H9 (cell line): ENCODE data around the gene KCTD2. TPM values are rescaled to one million over a fixed set of nuclear protein-coding genes. Genes with fewer than 3 reads are reported as not detected.
A peak's percentile ranks its signal among the peaks of the same experiment; 100 is the strongest.

Experiments used
- DNase-seq: peaks from one replicate; pipeline ENCODE4 v3.0.0-alpha.2; 2017
- H2AFZ ChIP-seq: one replicate; pipeline ENCODE4 v1.6.1; 2013; ENCODE audit warnings: mild to moderate bottlenecking, low read length, control low read depth, moderate library complexity
- H2AK5ac ChIP-seq: 2 replicates; pipeline ENCODE4 v1.6.1; 2013; ENCODE audit warnings: low read length, control low read depth, mixed read lengths; ENCODE audit not compliant: insufficient read length
- H2BK120ac ChIP-seq: one replicate; pipeline ENCODE4 v1.6.1; 2013; ENCODE audit warnings: low read depth, mild to moderate bottlenecking, low read length, control low read depth, inconsistent platforms; ENCODE audit not compliant: poor library complexity, severe bottlenecking
- H2BK12ac ChIP-seq: 2 replicates; pipeline ENCODE4 v1.6.1; 2013; ENCODE audit warnings: low read length, control low read depth, mixed read lengths, low read depth; ENCODE audit not compliant: insufficient read length
- H2BK15ac ChIP-seq: 2 replicates; pipeline ENCODE4 v1.6.1; 2013; ENCODE audit warnings: low read depth, low read length, control low read depth
- H2BK20ac ChIP-seq: one replicate; pipeline ENCODE4 v1.6.1; 2013; ENCODE audit warnings: low read depth, mild to moderate bottlenecking, low read length, control low read depth, inconsistent platforms; ENCODE audit not compliant: poor library complexity, severe bottlenecking
- H2BK5ac ChIP-seq: 2 replicates; pipeline ENCODE4 v1.6.1; 2013; ENCODE audit warnings: low read length, control low read depth, mixed read lengths; ENCODE audit not compliant: insufficient read length
- H3K14ac ChIP-seq: 2 replicates; pipeline ENCODE4 v1.6.1; 2013; ENCODE audit warnings: low read length, control low read depth; ENCODE audit not compliant: insufficient read depth
- H3K18ac ChIP-seq: 2 replicates; pipeline ENCODE4 v1.6.1; 2013; ENCODE audit warnings: low read depth, mild to moderate bottlenecking, mixed read lengths, low read length, control low read depth; ENCODE audit not compliant: insufficient read length
- H3K23ac ChIP-seq: 2 replicates; pipeline ENCODE4 v1.6.1; 2013; ENCODE audit warnings: low read length, control low read depth, mixed read lengths, low read depth; ENCODE audit not compliant: insufficient read length
- H3K23me2 ChIP-seq: 2 replicates; pipeline ENCODE4 v1.6.1; 2013; ENCODE audit warnings: low read depth, mild to moderate bottlenecking, mixed read lengths, low read length, control low read depth; ENCODE audit not compliant: insufficient read length, poor library complexity, severe bottlenecking
- H3K27ac ChIP-seq: 2 replicates; pipeline ENCODE4 v1.5.1; 2013; ENCODE audit warnings: low read length, control low read depth, mixed read lengths, low read depth; ENCODE audit not compliant: insufficient read length
- H3K27me3 ChIP-seq: 2 replicates; pipeline ENCODE4 v1.6.1; 2013; ENCODE audit warnings: low read length, control low read depth, inconsistent platforms; ENCODE audit not compliant: insufficient read depth
- H3K4ac ChIP-seq: 2 replicates; pipeline ENCODE4 v1.6.1; 2013; ENCODE audit warnings: low read depth, mild to moderate bottlenecking, control low read depth, inconsistent platforms, low read length, moderate library complexity
- H3K4me1 ChIP-seq: 2 replicates; pipeline ENCODE4 v1.6.1; 2013; ENCODE audit warnings: low read length, control low read depth, inconsistent platforms; ENCODE audit not compliant: insufficient read depth
- H3K4me2 ChIP-seq: 2 replicates; pipeline ENCODE4 v1.6.1; 2013; ENCODE audit warnings: low read length, control low read depth, mixed read lengths; ENCODE audit not compliant: insufficient read length, insufficient read depth
- H3K56ac ChIP-seq: 2 replicates; pipeline ENCODE4 v1.6.1; 2013; ENCODE audit warnings: low read depth, mild to moderate bottlenecking, mixed read lengths, low read length, control low read depth; ENCODE audit not compliant: insufficient read length
- H3K79me1 ChIP-seq: 2 replicates; pipeline ENCODE4 v1.6.1; 2013; ENCODE audit warnings: low read depth, mild to moderate bottlenecking, moderate library complexity, low read length, control low read depth, inconsistent platforms; ENCODE audit not compliant: insufficient read depth, poor library complexity, severe bottlenecking
- H3K79me2 ChIP-seq: 2 replicates; pipeline ENCODE4 v1.6.1; 2013; ENCODE audit warnings: low read length, control low read depth, inconsistent platforms; ENCODE audit not compliant: insufficient read depth
- H3K9ac ChIP-seq: 2 replicates; pipeline ENCODE4 v1.6.1; 2013; ENCODE audit warnings: low read length, control low read depth, mixed read lengths; ENCODE audit not compliant: insufficient read length; ENCODE audit errors: extremely low read depth
- H3K9me3 ChIP-seq: one replicate; pipeline ENCODE4 v1.6.1; 2013; ENCODE audit warnings: low read depth, low read length, inconsistent platforms; ENCODE audit not compliant: control insufficient read depth
- H3T11ph ChIP-seq: one replicate; pipeline ENCODE4 v1.6.1; 2013; ENCODE audit warnings: mild to moderate bottlenecking, low read length, control low read depth, inconsistent platforms
- H4K20me1 ChIP-seq: one replicate; pipeline ENCODE4 v1.6.1; 2013; ENCODE audit not compliant: control insufficient read depth, insufficient read length, insufficient read depth
- H4K5ac ChIP-seq: 2 replicates; pipeline ENCODE4 v1.6.1; 2013; ENCODE audit warnings: low read depth, mild to moderate bottlenecking, mixed read lengths, low read length, control low read depth; ENCODE audit not compliant: insufficient read length
- H4K8ac ChIP-seq: replicated peaks from 2 replicates; pipeline ENCODE4 v1.6.1; 2013; ENCODE audit warnings: low read length, control low read depth, mixed read lengths, low read depth; ENCODE audit not compliant: insufficient read length
- H4K91ac ChIP-seq: 2 replicates; pipeline ENCODE4 v1.6.1; 2013; ENCODE audit warnings: low read depth, mild to moderate bottlenecking, moderate library complexity, mixed read lengths, low read length, control low read depth; ENCODE audit not compliant: insufficient read length
- H3K27ac Mint-ChIP-seq, 3 experiments: 2 replicates in 2 of 3; 3 replicates in 1 of 3; pipeline ENCODE4 v1.8.0; 2020 to 2021; ENCODE audit warnings: mixed read lengths in 3 of 3, mild to moderate bottlenecking in 1 of 3, moderate library complexity in 1 of 3
- H3K27me3 Mint-ChIP-seq: 2 replicates; pipeline ENCODE4 v1.8.0; 2021; ENCODE audit warnings: low read depth, mild to moderate bottlenecking, moderate library complexity, mixed read lengths
- H3K36me3 Mint-ChIP-seq, 3 experiments: 2 replicates in 2 of 3; 3 replicates in 1 of 3; pipeline ENCODE4 v1.8.0; 2020 to 2021; ENCODE audit warnings: low read depth in 3 of 3, mixed read lengths in 3 of 3; ENCODE audit not compliant: insufficient read depth in 1 of 3
- H3K4me1 Mint-ChIP-seq, 2 experiments: 2 replicates each; pipeline ENCODE4 v1.8.0; 2020; ENCODE audit warnings: mixed read lengths in 2 of 2
- H3K4me3 Mint-ChIP-seq, 2 experiments: 2 replicates in 1 of 2; 3 replicates in 1 of 2; pipeline ENCODE4 v1.8.0; 2020 to 2021; ENCODE audit warnings: mild to moderate bottlenecking in 2 of 2, mixed read lengths in 2 of 2, moderate library complexity in 1 of 2
- H3K9me3 Mint-ChIP-seq, 2 experiments: 2 replicates in 1 of 2; 3 replicates in 1 of 2; pipeline ENCODE4 v1.8.0; 2020; ENCODE audit warnings: mild to moderate bottlenecking in 2 of 2, mixed read lengths in 2 of 2, moderate library complexity in 1 of 2
- CTCF ChIP-seq: fragments of 200-600 bp; sonication (generic); conservative IDR thresholded peaks from 3 replicates; pipeline ENCODE4 v1.8.0; 2021; ENCODE audit warnings: antibody characterized with exemption, mild to moderate bottlenecking
- WGBS: extraction: QIAGEN DNeasy Blood & Tissue Kit; methylation state at CpG from one replicate; pipeline ENCODE4 v1.1.7; 2013; ENCODE audit warnings: missing lambda C conversion rate, low lambda C conversion rate, mixed read lengths; ENCODE audit not compliant: insufficient read length; ENCODE audit errors: extremely low coverage; 5-methylcytosine and 5-hydroxymethylcytosine counted together
- total RNA-seq: library from RNA; stranded (reverse); gene quantifications from 2 replicates; pipeline ENCODE4 v1.2.1, GENCODE V29; 2021

KCTD2 gene
- total RNA-seq, 1 experiment from 2014 or later: 40.1 TPM

GRCh38 chr17:75034236-75034908 is 12.7 kb upstream of the KCTD2 start:
- Histone ChIP-seq H4K20me1 (no peaks in the 10 kb centered on the region), H3T11ph (peak overlapping the region; percentile 0), H2AK5ac (no peak overlapping the region), H2AFZ (no peak overlapping the region), H2BK120ac (peak overlapping the region; percentile 38), H4K91ac (peak overlapping the region; percentile 56), H2BK15ac (no peak overlapping the region), H2BK20ac (no peak overlapping the region), H3K4me1 (no peaks in the 10 kb centered on the region; the same call in 1 of the 2 replicates), H3K4ac (peak overlapping the region; percentile 57; the same call in 1 of the 2 replicates), H4K8ac (peak overlapping the region; percentile 11), H3K23ac (no peak overlapping the region), H3K27me3 (no peaks in the 10 kb centered on the region), H3K9me3 (no peaks in the 10 kb centered on the region), H2BK5ac (no peak overlapping the region), H3K56ac (no peak overlapping the region), H3K79me1 (no peaks in the 10 kb centered on the region), H3K18ac (peak overlapping the region; percentile 96), H4K5ac (peak overlapping the region; percentile 31), H3K79me2 (no peaks in the 10 kb centered on the region), H3K27ac (peak overlapping the region; percentile 96), H3K4me2 (peak overlapping the region; percentile 53), H3K23me2 (peaks cover 3% of the 10 kb centered on the region), H2BK12ac (no peak overlapping the region), H3K14ac (peak overlapping the region; percentile 99), H3K9ac (peak overlapping the region; percentile 78)
- H3K9me3 Mint-ChIP-seq: peaks cover 16 to 20% of the 10 kb centered on the region in 2 experiments
- peaks cover 15% of the 10 kb centered on the region for H3K27me3 Mint-ChIP-seq
- H3K36me3 Mint-ChIP-seq: peaks cover 11 to 28% (median 21%) of the 10 kb centered on the region in 3 experiments
- H3K27ac Mint-ChIP-seq: peak overlapping the region; percentile 92 to 99 (median 98)
- DNase-seq: peak; percentile 97
- WGBS: no CpG with 5 or more reads among the region's 43 CpGs
- no peak; the same call in 2 of the 3 replicates for TF ChIP-seq CTCF
- peaks cover 15 to 24% of the 10 kb centered on the region in 2 experiments for H3K4me1 Mint-ChIP-seq
- H3K4me3 Mint-ChIP-seq: peak overlapping the region; percentile 96 to 98
